Suprapubic skin (tissue), 4 donors: Measurements from ENCODE around the gene NAGA. TPM values are rescaled to one million over a fixed set of nuclear protein-coding genes. Genes with fewer than 3 reads are reported as not detected.

Experiments used
- DNase-seq, 2 donors: peaks; one replicate each; pipeline ENCODE4 v3.0.0-alpha.2; 2019; ENCODE audit warnings: low spot score in 2 of 2
- H3K27ac ChIP-seq: fragments of 200-600 bp; sonication (generic); one replicate; pipeline ENCODE4 v1.5.1; 2019
- H3K27me3 ChIP-seq: fragments of 200-600 bp; sonication (generic); one replicate; pipeline ENCODE4 v1.5.1; 2019
- H3K36me3 ChIP-seq: fragments of 200-600 bp; sonication (generic); one replicate; pipeline ENCODE4 v1.5.1; 2019
- H3K4me1 ChIP-seq: fragments of 200-600 bp; sonication (generic); one replicate; pipeline ENCODE4 v1.5.1; 2019
- H3K4me3 ChIP-seq: fragments of 200-600 bp; sonication (generic); one replicate; pipeline ENCODE4 v1.5.1; 2019; ENCODE audit warnings: mild to moderate bottlenecking
- H3K9me3 ChIP-seq: fragments of 200-600 bp; sonication (generic); one replicate; pipeline ENCODE4 v1.5.1; 2019
- CTCF ChIP-seq, 2 donors: fragments of 200-600 bp in 1 of 2; fragments of 450-650 bp in 1 of 2; sonication (generic) in 1 of 2; IDR thresholded peaks; one replicate each; pipeline ENCODE4 v1.5.1; 2016 to 2019; ENCODE audit warnings: antibody characterized with exemption in 2 of 2, mild to moderate bottlenecking in 1 of 2, moderate library complexity in 1 of 2
- EP300 ChIP-seq: sonication (generic); formaldehyde crosslinking; IDR thresholded peaks from one replicate; pipeline ENCODE4 v1.6.1; 2017; ENCODE audit warnings: antibody characterized with exemption
- POLR2A ChIP-seq, 2 donors: fragments of 450-650 bp; IDR thresholded peaks; one replicate each; pipeline ENCODE4 v1.6.1; 2017; ENCODE audit warnings: antibody characterized with exemption in 2 of 2, mild to moderate bottlenecking in 2 of 2, moderate library complexity in 2 of 2
- POLR2AphosphoS5 ChIP-seq, 3 donors: sonication (generic); formaldehyde crosslinking; IDR thresholded peaks; one replicate each; pipeline ENCODE4 v1.6.1; 2017; ENCODE audit warnings: antibody characterized with exemption in 3 of 3
- WGBS: methylation state at CpG from one replicate; pipeline ENCODE4 v1.1.5; 2018; 5-methylcytosine and 5-hydroxymethylcytosine counted together
- total RNA-seq, 4 donors: library from RNA; depleted of rRNA; stranded (reverse); fragments of >200 nt; gene quantifications; one replicate each; pipeline ENCODE4 v1.1.0, GENCODE V29; 2016

Gene NAGA
- total RNA-seq, 4 donors from 2014 or later = 20.9 to 25.9 (median 22.2) TPM

- no peaks in the 10 kb centered on the region for H3K27me3 ChIP-seq
- no peak overlapping the region for H3K27ac ChIP-seq
- 77% methylated on average over 2 of the region's 2 CpGs for WGBS
- H3K36me3 ChIP-seq = no peaks in the 10 kb centered on the region
- no peak for DNase-seq
- H3K4me1 ChIP-seq = no peaks in the 10 kb centered on the region
- no peak for TF ChIP-seq POLR2A (IDR thresholded peaks at IDR 0.05)
- TF ChIP-seq EP300 = no peak
- no peak for TF ChIP-seq CTCF (IDR thresholded peaks at IDR 0.05)
- no peak for TF ChIP-seq POLR2AphosphoS5 (IDR thresholded peaks at IDR 0.05)
- no peaks in the 10 kb centered on the region for H3K9me3 ChIP-seq
- H3K4me3 ChIP-seq = no peak overlapping the region
Observed at GRCh38 chr22:42050641-42051180, 19.9 kb downstream of the NAGA start.

GRCh38 chr22:42041784-42042183 lies 28.8 kb downstream of the NAGA start:
- no peak for TF ChIP-seq POLR2AphosphoS5 (IDR thresholded peaks at IDR 0.05)
- no peak for TF ChIP-seq CTCF (IDR thresholded peaks at IDR 0.05)
- TF ChIP-seq POLR2A (IDR thresholded peaks at IDR 0.05) = no peak
- TF ChIP-seq EP300 = no peak

GRCh38 chr22:42039271-42039670 lies 31.3 kb downstream of the NAGA start:
- Histone ChIP-seq H3K4me3 (no peak overlapping the region), H3K27ac (no peak overlapping the region), H3K36me3 (no peaks in the 10 kb centered on the region), H3K27me3 (no peaks in the 10 kb centered on the region), H3K9me3 (no peaks in the 10 kb centered on the region), H3K4me1 (no peaks in the 10 kb centered on the region)
- no peak for DNase-seq
- WGBS = 98% methylated on average over 5 of the region's 5 CpGs
- no peak for TF ChIP-seq EP300
- TF ChIP-seq POLR2A (IDR thresholded peaks at IDR 0.05) = no peak
- no peak for TF ChIP-seq POLR2AphosphoS5 (IDR thresholded peaks at IDR 0.05)
- no peak for TF ChIP-seq CTCF (IDR thresholded peaks at IDR 0.05)

More at GRCh38 chr22:42041784-42042183, 28.8 kb downstream of the NAGA start:
- no peak overlapping the region for H3K4me3 ChIP-seq
- H3K4me1 ChIP-seq = no peaks in the 10 kb centered on the region
- H3K27me3 ChIP-seq = no peaks in the 10 kb centered on the region
- H3K27ac ChIP-seq = no peak overlapping the region
- DNase-seq = no peak
- H3K9me3 ChIP-seq = no peaks in the 10 kb centered on the region
- H3K36me3 ChIP-seq = no peaks in the 10 kb centered on the region

GRCh38 chr22:42035256-42035655 lies 35.4 kb downstream of the NAGA start:
- Histone ChIP-seq H3K36me3 (peaks cover 5% of the 10 kb centered on the region), H3K4me3 (no peak overlapping the region), H3K9me3 (peaks cover 5% of the 10 kb centered on the region), H3K27me3 (no peaks in the 10 kb centered on the region), H3K27ac (no peak overlapping the region), H3K4me1 (no peaks in the 10 kb centered on the region)
- DNase-seq = no peak
- TF ChIP-seq POLR2AphosphoS5 (IDR thresholded peaks at IDR 0.05) (no peak), EP300 (no peak), CTCF (IDR thresholded peaks at IDR 0.05) (no peak), POLR2A (IDR thresholded peaks at IDR 0.05) (no peak)
- 90% methylated on average over 6 of the region's 8 CpGs for WGBS

GRCh38 chr22:42033263-42034181 lies 37.1 kb downstream of the NAGA start:
- TF ChIP-seq POLR2A (IDR thresholded peaks at IDR 0.05) = no peak
- no peak for TF ChIP-seq CTCF (IDR thresholded peaks at IDR 0.05)
- no peak for TF ChIP-seq EP300
- TF ChIP-seq POLR2AphosphoS5 (IDR thresholded peaks at IDR 0.05) = no peak
- Histone ChIP-seq H3K4me1 (no peaks in the 10 kb centered on the region), H3K4me3 (no peak overlapping the region), H3K27ac (no peak overlapping the region), H3K27me3 (no peaks in the 10 kb centered on the region), H3K9me3 (peaks cover 5% of the 10 kb centered on the region), H3K36me3 (peaks cover 5% of the 10 kb centered on the region)
- 99% methylated on average over 5 of the region's 5 CpGs for WGBS
- DNase-seq = no peak
